ENCODE results near the gene WNT7A.

DNA sequence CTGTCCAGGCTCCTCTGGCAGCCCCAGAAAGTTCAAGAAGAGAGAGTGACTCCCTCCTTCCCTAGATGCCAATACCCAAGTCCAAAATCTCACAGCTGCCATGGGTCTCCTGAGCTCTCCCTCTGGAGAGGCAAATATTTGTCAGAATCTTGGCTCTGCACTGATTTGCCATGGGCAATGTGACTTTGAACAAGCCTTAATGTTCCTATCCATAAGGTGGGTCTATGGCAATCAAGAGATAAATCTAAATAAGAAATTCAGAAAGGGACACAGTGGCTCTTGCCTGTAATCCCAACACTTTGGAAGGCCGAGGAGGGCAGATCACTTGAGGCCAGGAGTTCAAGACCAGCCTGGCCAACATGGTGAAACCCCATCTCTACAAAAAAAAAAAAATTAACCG, 12.4 kb upstream of the WNT7A start:
- TF ChIP-seq TAF1 (IDR thresholded peaks at IDR 0.05; ENCODE audit: borderline replicate concordance, insufficient read depth, low read length) (no peak), POLR2AphosphoS5 (IDR thresholded peaks at IDR 0.05; ENCODE audit: low read depth, low read length) (no peak), SIN3A (IDR thresholded peaks at IDR 0.05; ENCODE audit: borderline replicate concordance, insufficient read depth, low read length) (no peak), FOXP2 (optimal IDR thresholded peaks at IDR 0.05; ENCODE audit: borderline replicate concordance, extremely low read depth, extremely low read length, insufficient read depth) (no peak)
- TF ChIP-seq, protein P1, sequence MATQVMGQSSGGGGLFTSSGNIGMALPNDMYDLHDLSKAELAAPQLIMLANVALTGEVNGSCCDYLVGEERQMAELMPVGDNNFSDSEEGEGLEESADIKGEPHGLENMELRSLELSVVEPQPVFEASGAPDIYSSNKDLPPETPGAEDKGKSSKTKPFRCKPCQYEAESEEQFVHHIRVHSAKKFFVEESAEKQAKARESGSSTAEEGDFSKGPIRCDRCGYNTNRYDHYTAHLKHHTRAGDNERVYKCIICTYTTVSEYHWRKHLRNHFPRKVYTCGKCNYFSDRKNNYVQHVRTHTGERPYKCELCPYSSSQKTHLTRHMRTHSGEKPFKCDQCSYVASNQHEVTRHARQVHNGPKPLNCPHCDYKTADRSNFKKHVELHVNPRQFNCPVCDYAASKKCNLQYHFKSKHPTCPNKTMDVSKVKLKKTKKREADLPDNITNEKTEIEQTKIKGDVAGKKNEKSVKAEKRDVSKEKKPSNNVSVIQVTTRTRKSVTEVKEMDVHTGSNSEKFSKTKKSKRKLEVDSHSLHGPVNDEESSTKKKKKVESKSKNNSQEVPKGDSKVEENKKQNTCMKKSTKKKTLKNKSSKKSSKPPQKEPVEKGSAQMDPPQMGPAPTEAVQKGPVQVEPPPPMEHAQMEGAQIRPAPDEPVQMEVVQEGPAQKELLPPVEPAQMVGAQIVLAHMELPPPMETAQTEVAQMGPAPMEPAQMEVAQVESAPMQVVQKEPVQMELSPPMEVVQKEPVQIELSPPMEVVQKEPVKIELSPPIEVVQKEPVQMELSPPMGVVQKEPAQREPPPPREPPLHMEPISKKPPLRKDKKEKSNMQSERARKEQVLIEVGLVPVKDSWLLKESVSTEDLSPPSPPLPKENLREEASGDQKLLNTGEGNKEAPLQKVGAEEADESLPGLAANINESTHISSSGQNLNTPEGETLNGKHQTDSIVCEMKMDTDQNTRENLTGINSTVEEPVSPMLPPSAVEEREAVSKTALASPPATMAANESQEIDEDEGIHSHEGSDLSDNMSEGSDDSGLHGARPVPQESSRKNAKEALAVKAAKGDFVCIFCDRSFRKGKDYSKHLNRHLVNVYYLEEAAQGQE (IDR thresholded peaks at IDR 0.05; ENCODE audit: insufficient read depth in 1 of 2, low read depth in 2 of 2, low read length in 2 of 2) = no peak

All from PFSK-1 (cell line).